Measurements from ENCODE around the gene EFNA2. TPM values are rescaled to one million over a fixed set of nuclear protein-coding genes. Genes with fewer than 3 reads are reported as not detected.

The EFNA2 gene
- total and polyA plus RNA-seq, 2 of the 8 experiments (the other 6 are each of a cell fraction or from before 2014, with no cell fraction given) = 4.0 to 7.0 TPM

DNA sequence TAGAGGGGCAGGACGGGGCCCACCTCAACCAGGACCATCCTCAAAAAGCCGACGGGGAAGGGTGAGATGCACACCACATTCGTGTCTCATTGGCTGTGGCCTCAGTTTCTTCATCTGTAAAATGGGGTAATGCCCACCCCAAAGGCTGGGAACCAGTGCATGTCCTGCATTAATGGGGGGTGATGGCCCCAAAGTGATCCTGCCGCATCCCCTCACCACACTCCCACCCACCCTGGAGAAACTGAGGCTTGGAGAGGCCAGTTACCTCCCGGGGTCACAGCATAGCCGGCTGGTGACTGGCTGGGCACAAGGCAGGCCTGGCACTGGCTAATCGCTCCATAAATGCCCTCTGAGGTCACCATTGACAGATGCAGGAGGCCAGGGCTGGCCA is 37.9 kb upstream of the EFNA2 start:
- H3K23me2 ChIP-seq (ENCODE audit: low read depth, low read length) = peaks cover 2% of the 10 kb centered on the region; the same call in 1 of the 2 replicates
- H3K4me2 ChIP-seq (ENCODE audit: insufficient read depth in 1 of 2, low read depth in 2 of 2, low read length in 2 of 2) = peak overlapping the region; percentile 42 to 79
- H3K79me2 ChIP-seq (ENCODE audit: control insufficient read depth in 1 of 2, insufficient read depth in 2 of 2, low read length in 2 of 2) = peaks cover 9 to 30% of the 10 kb centered on the region in 2 experiments
- no peak overlapping the region for H2AFZ ChIP-seq (ENCODE audit: low read length)
- no peaks in the 10 kb centered on the region for H3K27me3 ChIP-seq (replicated peaks in 1 of 4; ENCODE audit: control insufficient read depth in 3 of 4, extremely low read depth in 1 of 4, insufficient read depth in 3 of 4, low read length in 3 of 4)
- H2BK15ac ChIP-seq (ENCODE audit: low read length) = peak overlapping the region; percentile 72; the same call in 1 of the 2 replicates
- H3K14ac ChIP-seq (ENCODE audit: insufficient read length) = no peak overlapping the region
- H4K20me1 ChIP-seq (replicated peaks in 1 of 2; ENCODE audit: control insufficient read depth in 1 of 2, insufficient read depth in 2 of 2, low read length in 2 of 2) = peaks cover 7 to 12% of the 10 kb centered on the region in 2 experiments
- FAIRE-seq (no peak), DNase-seq (ENCODE audit: low read depth in 1 of 2, low spot score in 2 of 2) (no peak)
- peak overlapping the region; percentile 28 for H3K4ac ChIP-seq (replicated peaks; ENCODE audit: insufficient read length, low read depth, low read length)
- peak overlapping the region; percentile 62 for H4K8ac ChIP-seq (ENCODE audit: extremely low read depth, insufficient read depth, low read length)
- H2AK5ac ChIP-seq (ENCODE audit: low read depth, low read length) = peak overlapping the region; percentile 90; the same call in 1 of the 2 replicates
- H3K4me3 ChIP-seq (ENCODE audit: extremely low read depth in 1 of 4, insufficient read depth in 2 of 4, low read depth in 3 of 4, low read length in 4 of 4) = peak overlapping the region; percentile 44 to 95 (median 64); a peak in 5 of 8 replicates
- H2BK5ac ChIP-seq (ENCODE audit: low read depth, low read length) = peak overlapping the region; percentile 60; the same call in 1 of the 2 replicates
- no peak overlapping the region for H4K91ac ChIP-seq (replicated peaks; ENCODE audit: insufficient read length, low read length)
- H3K36me3 ChIP-seq (ENCODE audit: control insufficient read depth in 2 of 4, insufficient read depth in 4 of 4, low read length in 3 of 4) = peaks cover 3 to 18% (median 11%) of the 10 kb centered on the region in 4 experiments; a peak in 4 of 8 replicates
- peaks cover 0 to 29% (median 12%) of the 10 kb centered on the region in 4 experiments; a peak in 6 of 7 replicates for H3K4me1 ChIP-seq (replicated peaks in 1 of 4; ENCODE audit: control insufficient read depth in 3 of 4, insufficient read depth in 4 of 4, low read length in 3 of 4)
- ChIA-PET POLR2A (ENCODE audit: partially characterized antibody) (interaction anchor here (4.8 to 14.3 kb wide), 3 partner anchors 14 to 26 kb away, joined by 42 to 456 read pairs (median 355); partner anchors contain the start of genes CIRBP and FAM174C), CTCF (ENCODE audit: partially characterized antibody) (interaction anchor here (7.7 kb wide), 1 partner anchor 15 kb away, joined by 212 read pairs; the partner anchor contains the start of gene CIRBP)
- no peak overlapping the region for H3K23ac ChIP-seq (ENCODE audit: insufficient read length)
- H2BK120ac ChIP-seq (replicated peaks; ENCODE audit: low read depth, low read length) = no peak overlapping the region
- 0 out of 2 replicates have a peak overlapping the region, but pooled peaks have one; percentile 17 for H2BK12ac ChIP-seq (ENCODE audit: low read depth, low read length)
- H3K79me1 ChIP-seq (ENCODE audit: low read depth, low read length) = 0 out of 2 replicates have a peak, but pooled peaks cover 5% of the 10 kb centered on the region
- H3K56ac ChIP-seq (replicated peaks; ENCODE audit: insufficient read length, low read depth, low read length) = no peak overlapping the region
- TF ChIP-seq FOSL1 (IDR thresholded peaks at IDR 0.05; ENCODE audit: insufficient read depth, low read depth, low read length) (no peak), POU5F1 (IDR thresholded peaks at IDR 0.05; ENCODE audit: low read depth, low read length) (no peak), YY1 (IDR thresholded peaks at IDR 0.05; ENCODE audit: low read depth, low read length) (no peak), GABPA (IDR thresholded peaks at IDR 0.05; ENCODE audit: borderline replicate concordance, insufficient read depth, low read length) (no peak), SP2 (IDR thresholded peaks at IDR 0.05; ENCODE audit: low read length) (no peak), KDM4A (IDR thresholded peaks at IDR 0.05; ENCODE audit: low read depth, low read length, severe bottlenecking) (no peak), KDM1A (IDR thresholded peaks at IDR 0.05; ENCODE audit: borderline replicate concordance, low read length) (peak; percentile 87; the same call in 1 of the 2 replicates)
- TF ChIP-seq, protein P1, sequence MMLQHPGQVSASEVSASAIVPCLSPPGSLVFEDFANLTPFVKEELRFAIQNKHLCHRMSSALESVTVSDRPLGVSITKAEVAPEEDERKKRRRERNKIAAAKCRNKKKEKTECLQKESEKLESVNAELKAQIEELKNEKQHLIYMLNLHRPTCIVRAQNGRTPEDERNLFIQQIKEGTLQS (IDR thresholded peaks at IDR 0.05; ENCODE audit: insufficient read depth, low read depth, low read length) = no peak
- peak overlapping the region in 1 of 4 experiments; percentile 49; a peak in 1 of 7 replicates for H3K9ac ChIP-seq (replicated peaks in 1 of 4; ENCODE audit: extremely low read depth in 1 of 4, low read depth in 3 of 4, low read length in 3 of 4)
- H4K5ac ChIP-seq (ENCODE audit: insufficient read length, low read depth, low read length) = no peak overlapping the region
- H3K27ac ChIP-seq (ENCODE audit: low read depth, low read length) = peak overlapping the region; percentile 41; the same call in 1 of the 2 replicates
- no peak overlapping the region for H2BK20ac ChIP-seq (ENCODE audit: low read length)
- H3K9me3 ChIP-seq (ENCODE audit: insufficient read depth in 2 of 2, low read depth in 1 of 2, low read length in 1 of 2) = no peaks in the 10 kb centered on the region
- WGBS, 2 experiments (ENCODE audit: extremely low coverage in 1 of 2, insufficient coverage in 1 of 2, insufficient read length in 1 of 2, insufficient replicate concordance in 2 of 2, low coverage in 1 of 2, low lambda C conversion rate in 2 of 2, missing lambda C conversion rate in 1 of 2) = 84% methylated on average over 8 of the region's 8 CpGs; no CpG with 5 or more reads in 1 of the 2 experiments
- H3K18ac ChIP-seq (ENCODE audit: extremely low read depth, low read length) = peak overlapping the region; percentile 36
